ENCODE results near the gene PABPN1L.

DNA sequence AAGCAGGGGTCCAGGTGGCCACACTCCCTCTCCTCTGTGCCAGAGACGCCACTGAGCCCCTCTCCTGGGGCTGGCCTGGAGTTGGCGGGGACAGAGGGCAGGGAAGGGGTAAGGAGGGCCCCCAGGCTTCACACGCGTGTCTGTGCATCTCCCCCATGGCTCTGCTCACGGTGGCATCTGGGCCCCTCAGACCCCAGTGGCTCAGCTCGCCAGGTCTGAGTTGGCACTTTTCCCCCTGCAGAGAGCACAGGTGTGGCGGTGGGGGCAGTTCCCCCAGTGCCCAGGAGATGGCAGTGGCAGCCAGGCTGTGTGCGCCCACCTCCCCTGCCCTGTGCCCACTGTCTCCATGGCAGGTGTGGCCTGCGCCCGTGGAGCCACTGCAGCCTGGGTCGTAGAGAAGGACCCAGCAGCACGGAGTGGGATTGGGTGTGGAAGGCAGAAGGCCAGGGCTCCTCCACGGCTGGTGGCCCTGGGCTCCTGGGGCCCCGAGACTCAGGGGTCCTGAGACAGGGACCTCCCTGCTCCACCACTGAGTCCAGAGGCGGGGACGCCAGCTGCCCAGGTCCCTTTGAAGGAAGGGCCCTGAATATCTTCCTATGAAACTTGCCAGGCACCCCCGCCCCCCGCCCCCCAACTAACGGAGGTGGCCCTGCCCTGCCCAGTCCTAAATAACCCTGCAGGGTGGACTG, 50.4 kb downstream of the PABPN1L start:
- TF ChIP-seq, protein P1, sequence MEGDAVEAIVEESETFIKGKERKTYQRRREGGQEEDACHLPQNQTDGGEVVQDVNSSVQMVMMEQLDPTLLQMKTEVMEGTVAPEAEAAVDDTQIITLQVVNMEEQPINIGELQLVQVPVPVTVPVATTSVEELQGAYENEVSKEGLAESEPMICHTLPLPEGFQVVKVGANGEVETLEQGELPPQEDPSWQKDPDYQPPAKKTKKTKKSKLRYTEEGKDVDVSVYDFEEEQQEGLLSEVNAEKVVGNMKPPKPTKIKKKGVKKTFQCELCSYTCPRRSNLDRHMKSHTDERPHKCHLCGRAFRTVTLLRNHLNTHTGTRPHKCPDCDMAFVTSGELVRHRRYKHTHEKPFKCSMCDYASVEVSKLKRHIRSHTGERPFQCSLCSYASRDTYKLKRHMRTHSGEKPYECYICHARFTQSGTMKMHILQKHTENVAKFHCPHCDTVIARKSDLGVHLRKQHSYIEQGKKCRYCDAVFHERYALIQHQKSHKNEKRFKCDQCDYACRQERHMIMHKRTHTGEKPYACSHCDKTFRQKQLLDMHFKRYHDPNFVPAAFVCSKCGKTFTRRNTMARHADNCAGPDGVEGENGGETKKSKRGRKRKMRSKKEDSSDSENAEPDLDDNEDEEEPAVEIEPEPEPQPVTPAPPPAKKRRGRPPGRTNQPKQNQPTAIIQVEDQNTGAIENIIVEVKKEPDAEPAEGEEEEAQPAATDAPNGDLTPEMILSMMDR (IDR thresholded peaks at IDR 0.05), result peak; percentile 67 to 78 (median 72)
- TF ChIP-seq POLR2A (IDR thresholded peaks at IDR 0.05), result no peak

All from right lobe of liver (tissue), 4 donors.